Endothelial cell (in vitro differentiated cells): Measurements from ENCODE around the gene CCIN. TPM values are rescaled to one million over a fixed set of nuclear protein-coding genes. Genes with fewer than 3 reads are reported as not detected.
"Not testable (repeated sequence)": the region's sequence is repeated elsewhere in the genome, so short reads cannot be mapped to it uniquely, and the experiment has no call there.

Experiments
- DNase-seq: peaks from one replicate; pipeline ENCODE4 v3.0.0; 2021; ENCODE audit warnings: low spot score
- H3K27ac Mint-ChIP-seq: one replicate; pipeline ENCODE4 v1.8.0; 2021; ENCODE audit warnings: mixed read lengths, inconsistent platforms; ENCODE audit not compliant: unreplicated experiment
- H3K27me3 Mint-ChIP-seq: one replicate; pipeline ENCODE4 v1.8.0; 2021; ENCODE audit warnings: mild to moderate bottlenecking, moderate library complexity, mixed read lengths, inconsistent platforms; ENCODE audit not compliant: unreplicated experiment
- H3K36me3 Mint-ChIP-seq: one replicate; pipeline ENCODE4 v1.8.0; 2021; ENCODE audit warnings: mild to moderate bottlenecking, low read depth, mixed read lengths, inconsistent platforms; ENCODE audit not compliant: unreplicated experiment
- H3K4me1 Mint-ChIP-seq: one replicate; pipeline ENCODE4 v1.8.0; 2021; ENCODE audit warnings: mild to moderate bottlenecking, mixed read lengths, inconsistent platforms; ENCODE audit not compliant: unreplicated experiment
- H3K4me3 Mint-ChIP-seq: one replicate; pipeline ENCODE4 v1.8.0; 2021; ENCODE audit warnings: mild to moderate bottlenecking, mixed read lengths, inconsistent platforms; ENCODE audit not compliant: unreplicated experiment
- H3K9me3 Mint-ChIP-seq: one replicate; pipeline ENCODE4 v1.8.0; 2021; ENCODE audit warnings: mixed read lengths, inconsistent platforms; ENCODE audit not compliant: unreplicated experiment
- total RNA-seq: library from RNA; stranded (reverse); fragmentation: NEBNext Ultra II Directional; extraction: Animal tissue kit (Norgen Biotek cat#: 25700); gene quantifications from one replicate; pipeline ENCODE4 v1.2.1, GENCODE V29; 2021; ENCODE audit not compliant: unreplicated experiment
- TF ChIP-seq, protein P1 (sequence below): fragments of 200-600 bp; sonication (generic); IDR thresholded peaks from one replicate; pipeline ENCODE4 v1.5.0; 2021; ENCODE audit warnings: antibody characterized with exemption; ENCODE audit not compliant: unreplicated experiment

Gene CCIN
- total RNA-seq, 1 donor from 2014 or later: not detected

DNA sequence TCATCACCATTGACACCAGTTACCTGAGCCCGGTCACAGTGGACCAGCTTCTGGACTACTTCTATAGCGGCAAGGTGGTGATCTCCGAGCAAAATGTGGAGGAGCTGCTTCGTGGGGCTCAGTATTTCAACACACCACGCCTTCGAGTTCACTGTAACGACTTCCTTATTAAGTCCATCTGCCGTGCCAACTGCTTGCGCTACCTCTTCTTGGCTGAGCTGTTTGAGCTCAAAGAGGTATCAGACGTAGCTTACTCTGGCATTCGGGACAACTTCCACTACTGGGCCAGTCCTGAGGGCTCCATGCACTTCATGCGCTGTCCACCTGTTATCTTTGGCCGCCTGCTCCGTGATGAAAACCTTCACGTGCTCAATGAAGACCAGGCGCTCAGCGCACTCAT, 520 bp downstream of the CCIN start:
- Mint-ChIP-seq H3K4me1 (no peaks in the 10 kb centered on the region), H3K36me3 (no peaks in the 10 kb centered on the region), H3K27me3 (peaks cover 6% of the 10 kb centered on the region)

DNA sequence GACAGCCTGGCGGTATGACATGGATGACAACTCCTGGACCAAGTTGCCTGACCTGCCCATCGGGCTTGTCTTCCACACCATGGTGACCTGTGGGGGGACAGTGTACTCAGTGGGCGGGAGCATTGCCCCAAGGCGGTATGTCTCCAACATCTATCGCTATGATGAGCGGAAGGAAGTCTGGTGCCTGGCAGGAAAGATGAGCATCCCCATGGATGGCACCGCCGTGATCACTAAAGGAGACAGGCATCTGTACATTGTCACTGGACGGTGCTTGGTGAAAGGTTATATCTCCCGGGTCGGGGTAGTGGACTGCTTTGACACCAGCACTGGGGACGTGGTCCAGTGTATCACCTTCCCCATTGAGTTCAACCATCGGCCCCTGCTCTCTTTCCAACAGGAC, 1.3 kb downstream of the CCIN start:
- Mint-ChIP-seq H3K36me3 (no peaks in the 10 kb centered on the region), H3K27ac (no peak overlapping the region), H3K9me3 (no peaks in the 10 kb centered on the region), H3K27me3 (peaks cover 6% of the 10 kb centered on the region), H3K4me3 (no peak overlapping the region), H3K4me1 (no peaks in the 10 kb centered on the region)
- no peak for DNase-seq
- TF ChIP-seq, protein P1, sequence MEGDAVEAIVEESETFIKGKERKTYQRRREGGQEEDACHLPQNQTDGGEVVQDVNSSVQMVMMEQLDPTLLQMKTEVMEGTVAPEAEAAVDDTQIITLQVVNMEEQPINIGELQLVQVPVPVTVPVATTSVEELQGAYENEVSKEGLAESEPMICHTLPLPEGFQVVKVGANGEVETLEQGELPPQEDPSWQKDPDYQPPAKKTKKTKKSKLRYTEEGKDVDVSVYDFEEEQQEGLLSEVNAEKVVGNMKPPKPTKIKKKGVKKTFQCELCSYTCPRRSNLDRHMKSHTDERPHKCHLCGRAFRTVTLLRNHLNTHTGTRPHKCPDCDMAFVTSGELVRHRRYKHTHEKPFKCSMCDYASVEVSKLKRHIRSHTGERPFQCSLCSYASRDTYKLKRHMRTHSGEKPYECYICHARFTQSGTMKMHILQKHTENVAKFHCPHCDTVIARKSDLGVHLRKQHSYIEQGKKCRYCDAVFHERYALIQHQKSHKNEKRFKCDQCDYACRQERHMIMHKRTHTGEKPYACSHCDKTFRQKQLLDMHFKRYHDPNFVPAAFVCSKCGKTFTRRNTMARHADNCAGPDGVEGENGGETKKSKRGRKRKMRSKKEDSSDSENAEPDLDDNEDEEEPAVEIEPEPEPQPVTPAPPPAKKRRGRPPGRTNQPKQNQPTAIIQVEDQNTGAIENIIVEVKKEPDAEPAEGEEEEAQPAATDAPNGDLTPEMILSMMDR: no peak

More for the DNA sequence above, 520 bp downstream of the CCIN start:
- Mint-ChIP-seq H3K4me3 (peak overlapping the region; percentile 42), H3K27ac (no peak overlapping the region), H3K9me3 (no peaks in the 10 kb centered on the region)
- DNase-seq: no peak
- TF ChIP-seq, protein P1: no peak

DNA sequence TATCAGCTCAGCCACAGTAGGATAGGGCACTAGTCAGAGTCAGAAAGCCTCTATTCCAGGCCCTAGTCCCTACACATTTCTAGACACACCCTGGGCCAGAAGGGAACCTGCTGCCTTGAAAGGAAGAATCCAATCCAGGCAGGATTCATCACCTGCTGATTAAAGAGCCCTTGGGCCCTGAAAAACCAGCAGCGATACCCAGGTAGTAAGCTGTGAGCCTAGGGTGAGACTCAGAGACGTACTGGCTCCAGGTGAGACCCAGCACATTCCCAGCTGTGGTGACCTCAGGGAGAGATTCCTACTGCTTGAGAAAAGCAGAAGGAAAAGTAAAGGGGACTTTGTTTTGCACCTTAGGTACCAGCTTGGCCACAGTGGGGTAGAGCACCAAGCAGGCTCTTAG, 4.7 kb downstream of the CCIN start:
- Mint-ChIP-seq H3K4me1 (peaks cover 3% of the 10 kb centered on the region), H3K27me3 (peaks cover 3% of the 10 kb centered on the region), H3K9me3 (no peaks in the 10 kb centered on the region), H3K36me3 (peaks cover 3% of the 10 kb centered on the region), H3K27ac (no peak overlapping the region), H3K4me3 (no peak overlapping the region)
- TF ChIP-seq, protein P1: no peak
- no peak for DNase-seq

DNA sequence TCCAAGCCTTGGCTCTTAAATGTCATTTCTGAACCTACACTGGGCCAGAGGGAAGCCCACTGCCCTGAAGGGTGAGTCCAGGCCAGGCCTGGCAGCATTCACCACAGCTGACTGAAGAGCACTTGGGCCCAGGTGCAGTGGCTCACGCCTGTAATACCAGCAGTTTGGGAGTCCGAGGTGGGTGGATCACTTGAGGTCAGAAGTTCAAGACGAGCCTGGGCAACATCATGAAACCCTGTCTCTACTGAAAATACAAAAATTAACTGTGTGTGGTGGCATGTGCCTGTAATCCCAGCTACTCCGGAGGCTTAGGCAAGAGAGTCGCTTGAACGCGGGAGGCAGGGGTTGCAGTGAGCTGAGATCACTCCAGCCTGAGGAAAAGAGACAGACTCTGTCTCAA, 5.1 kb downstream of the CCIN start:
- H3K27ac Mint-ChIP-seq: no peak overlapping the region
- TF ChIP-seq, protein P1: no peak
- DNase-seq: no peak
- H3K27me3 Mint-ChIP-seq: peaks cover 3% of the 10 kb centered on the region
- no peaks in the 10 kb centered on the region for H3K9me3 Mint-ChIP-seq
- no peak overlapping the region for H3K4me3 Mint-ChIP-seq
- peaks cover 6% of the 10 kb centered on the region for H3K4me1 Mint-ChIP-seq
- H3K36me3 Mint-ChIP-seq: peaks cover 6% of the 10 kb centered on the region

DNA sequence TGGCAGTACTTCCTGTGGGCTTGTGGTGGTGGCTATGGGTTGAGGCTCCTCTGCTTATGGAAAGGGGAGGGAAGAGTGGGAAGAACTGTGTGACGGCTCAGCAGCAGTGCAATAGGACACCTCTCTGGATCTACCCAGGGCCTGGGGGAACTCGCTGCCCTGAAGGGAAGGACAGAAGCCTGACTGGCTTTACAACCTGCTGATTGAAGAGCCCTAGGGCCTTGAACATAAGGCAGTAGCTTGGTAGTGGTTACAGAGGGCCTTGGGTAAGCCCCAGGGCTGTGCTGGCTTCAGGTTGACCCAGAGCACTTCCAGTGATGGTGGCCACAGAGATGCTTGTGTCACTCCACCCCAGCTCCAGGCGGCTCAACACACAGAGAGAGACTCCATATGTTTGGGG, 5.5 kb downstream of the CCIN start:
- Mint-ChIP-seq H3K4me3 (no peak overlapping the region), H3K27ac (no peak overlapping the region), H3K36me3 (peaks cover 6% of the 10 kb centered on the region), H3K9me3 (no peaks in the 10 kb centered on the region), H3K4me1 (peaks cover 6% of the 10 kb centered on the region), H3K27me3 (peaks cover 3% of the 10 kb centered on the region)
- TF ChIP-seq, protein P1: no peak
- no peak for DNase-seq

DNA sequence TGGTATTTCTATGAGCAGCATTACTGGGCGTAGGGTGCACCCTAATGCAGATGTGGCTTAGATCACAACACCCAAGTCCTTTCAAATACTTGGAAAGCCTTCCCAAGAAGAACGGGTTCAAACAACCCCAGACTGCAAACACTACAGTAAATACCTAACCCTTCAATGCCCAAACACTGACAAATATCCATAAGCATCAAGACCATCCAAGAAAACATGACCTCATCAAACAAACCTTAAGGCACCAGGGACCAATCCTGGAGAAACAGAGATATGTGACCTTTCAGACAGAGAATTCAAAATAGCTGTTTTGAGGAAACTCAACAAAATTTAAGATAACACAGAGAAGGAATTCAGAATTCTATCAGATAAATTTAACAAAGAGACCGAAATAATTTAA, 6.0 kb downstream of the CCIN start:
- not testable (repeated sequence) for H3K4me1 Mint-ChIP-seq, H3K9me3 Mint-ChIP-seq

DNA sequence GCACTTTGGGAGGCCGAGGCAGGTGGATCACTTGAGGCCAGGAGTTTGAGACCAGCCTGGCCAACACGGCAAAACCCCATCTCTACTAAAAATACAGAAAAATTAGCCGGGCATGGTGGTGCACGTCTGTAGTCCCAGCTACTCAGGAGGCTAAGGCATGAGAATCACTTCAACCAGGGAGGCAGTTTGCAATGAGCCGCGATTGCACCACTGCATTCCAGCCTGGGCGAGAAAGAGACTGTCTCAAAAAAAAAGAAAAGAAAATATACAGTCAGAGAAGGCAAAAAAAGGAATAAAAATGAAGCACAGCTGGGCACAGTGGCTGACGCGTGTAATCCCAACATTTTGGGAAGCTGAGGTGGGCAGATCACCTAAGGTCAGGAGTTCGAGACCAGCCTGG, 7.3 kb downstream of the CCIN start:
- not testable (repeated sequence) for H3K27me3 Mint-ChIP-seq, H3K4me1 Mint-ChIP-seq, H3K27ac Mint-ChIP-seq, H3K4me3 Mint-ChIP-seq, DNase-seq, H3K36me3 Mint-ChIP-seq, H3K9me3 Mint-ChIP-seq

More for the DNA sequence above, 6.0 kb downstream of the CCIN start:
- not testable (repeated sequence) for H3K4me3 Mint-ChIP-seq, H3K27me3 Mint-ChIP-seq, H3K36me3 Mint-ChIP-seq, H3K27ac Mint-ChIP-seq, DNase-seq
